Gastrocnemius medialis (tissue), 4 donors: ENCODE measurements around the gene YWHAB. TPM values are rescaled to one million over a fixed set of nuclear protein-coding genes. Genes with fewer than 3 reads are reported as not detected.

Experiments used
- ATAC-seq, 2 donors: fragments of 150-250 bp; one replicate each; pipeline ENCODE4 v1.9.1; 2016
- DNase-seq, 2 donors: peaks; one replicate each; pipeline ENCODE4 v3.0.0-alpha.2; 2019
- H3K27ac ChIP-seq, 4 donors: fragments of 200-600 bp; sonication (generic); 1 replicate in 1 of 4; 2 replicates in 3 of 4; pipeline ENCODE4 v1.5.1; 2016 to 2018; ENCODE audit warnings: mild to moderate bottlenecking in 2 of 4, moderate library complexity in 1 of 4
- H3K27me3 ChIP-seq, 3 donors: fragments of 200-600 bp; sonication (generic) in 2 of 3; 1 replicate in 1 of 3; 2 replicates in 2 of 3; pipeline versions ENCODE4 v1.5.1 to v1.6.0; 2016 to 2019; ENCODE audit warnings: mild to moderate bottlenecking in 1 of 3, moderate library complexity in 1 of 3
- H3K36me3 ChIP-seq, 2 donors: fragments of 200-600 bp; sonication (generic) in 1 of 2; one replicate each; pipeline ENCODE4 v1.5.1; 2017 to 2018
- H3K4me1 ChIP-seq, 2 donors: fragments of 200-600 bp; sonication (generic) in 1 of 2; one replicate each; pipeline ENCODE4 v1.5.1; 2016 to 2017; ENCODE audit warnings: mild to moderate bottlenecking in 2 of 2
- H3K4me3 ChIP-seq, 4 donors: fragments of 200-600 bp; sonication (generic) in 3 of 4; 1 replicate in 1 of 4; 2 replicates in 3 of 4; pipeline ENCODE4 v1.5.1; 2016 to 2019; ENCODE audit warnings: mild to moderate bottlenecking in 2 of 4
- H3K9me3 ChIP-seq, 3 donors: fragments of 200-600 bp; sonication (generic) in 2 of 3; 1 replicate in 1 of 3; 2 replicates in 2 of 3; pipeline ENCODE4 v1.5.1; 2016 to 2019
- CTCF ChIP-seq, 5 experiments: fragments of 450-650 bp in 3 of 5; fragments of 200-600 bp in 2 of 5; sonication (generic) in 2 of 5; IDR thresholded peaks in 4 of 5; conservative IDR thresholded peaks in 1 of 5; 1 replicate in 4 of 5; 2 replicates in 1 of 5; pipeline ENCODE4 v1.5.1; 2016 to 2019; ENCODE audit warnings: antibody characterized with exemption in 5 of 5, mild to moderate bottlenecking in 3 of 5, moderate library complexity in 3 of 5
- POLR2A ChIP-seq, 2 donors: fragments of 450-650 bp; IDR thresholded peaks; one replicate each; pipeline ENCODE4 v1.6.1; 2017; ENCODE audit warnings: antibody characterized with exemption in 2 of 2, mild to moderate bottlenecking in 2 of 2, moderate library complexity in 2 of 2
- in situ Hi-C, 4 donors: fragments of 200-750 bp; cut with MboI; loops; one replicate each; pipeline versions ENCODE4 v1.15.0 to v1.8.0; 2017; ENCODE audit warnings: low sequenced_read_pairs in 4 of 4
- intact Hi-C: fragments of 100-400 bp; cut with DNase I; formaldehyde crosslinking; loops from one replicate; pipeline ENCODE4 v1.15.1; 2023; ENCODE audit warnings: low total_unique reads
- total RNA-seq, 4 donors: library from RNA; depleted of rRNA; stranded (reverse); fragments of >200 nt; gene quantifications; one replicate each; pipeline versions ENCODE4 v1.1.0 to v1.2.3, GENCODE V29; 2016

The YWHAB gene
- total RNA-seq, 4 donors from 2014 or later: 73.2 to 77.9 (median 75.2) TPM

DNA sequence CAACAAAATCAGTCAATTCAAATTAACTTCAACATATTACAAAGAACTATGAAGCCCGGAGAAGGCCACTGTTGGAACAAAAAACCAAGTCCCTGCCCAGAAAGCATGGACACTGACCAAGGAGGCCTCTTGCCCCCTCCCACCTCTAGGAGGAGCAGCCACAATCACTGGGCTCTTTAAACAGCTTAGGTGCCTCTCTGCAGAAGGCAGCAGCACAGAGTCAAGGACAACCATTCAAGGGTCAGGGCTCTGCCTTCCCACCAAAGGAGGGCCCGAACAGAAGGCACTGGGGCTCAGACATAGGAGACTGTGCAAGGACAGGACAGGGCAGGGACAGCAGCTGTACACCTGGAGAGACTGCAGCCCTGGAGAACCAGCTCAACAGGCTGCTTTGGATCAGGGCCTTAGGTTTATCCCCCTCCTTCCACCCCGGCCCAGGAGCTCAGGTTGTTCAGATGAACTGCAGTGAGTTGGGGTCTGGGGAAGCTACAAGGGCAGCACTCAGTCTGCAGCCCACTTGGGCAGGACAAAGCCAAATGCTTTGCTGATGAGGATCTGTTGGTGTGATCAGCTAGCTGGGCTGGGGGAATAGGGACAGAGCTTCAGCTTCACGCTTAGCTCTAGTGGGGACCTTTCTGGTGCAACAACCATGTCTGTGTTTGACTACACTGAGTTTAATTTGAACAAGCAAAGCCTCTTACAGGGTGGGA, 56.9 kb downstream of the YWHAB start:
- in situ Hi-C loops: no loop called here

DNA sequence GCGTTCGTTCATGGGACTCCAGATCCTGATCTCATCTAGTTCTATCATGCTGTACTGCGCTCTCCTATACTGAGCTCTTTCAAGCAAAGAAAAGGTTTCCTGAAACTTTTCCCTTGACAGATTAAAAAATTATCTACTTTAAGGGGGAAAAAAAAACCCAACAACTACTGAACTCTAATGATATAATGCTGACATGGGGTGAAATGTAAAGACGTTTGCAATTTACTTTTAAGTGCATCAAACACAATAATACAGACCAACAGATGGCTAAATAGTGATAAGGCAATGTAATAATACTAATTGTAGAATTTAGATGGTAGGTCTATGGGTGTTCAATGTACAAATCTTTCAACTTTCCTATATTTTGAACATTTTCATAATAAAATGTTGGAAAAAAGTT, 58.3 kb downstream of the YWHAB start:
- H3K9me3 ChIP-seq: no peaks in the 10 kb centered on the region
- intact Hi-C loops: no loop called here
- DNase-seq (no peak), ATAC-seq (no peak)
- H3K4me3 ChIP-seq: no peak overlapping the region
- peaks cover 0 to 4% of the 10 kb centered on the region in 2 donors for H3K4me1 ChIP-seq
- in situ Hi-C loops: no loop called here
- no peak overlapping the region for H3K27ac ChIP-seq
- no peaks in the 10 kb centered on the region for H3K27me3 ChIP-seq
- peaks cover 0 to 58% of the 10 kb centered on the region in 2 donors for H3K36me3 ChIP-seq
- TF ChIP-seq CTCF (IDR thresholded peaks at IDR 0.05 in 4 of 5, conservative IDR thresholded peaks at IDR 0.05 in 1 of 5) (no peak), POLR2A (IDR thresholded peaks at IDR 0.05) (no peak)

More for the DNA sequence above, 56.9 kb downstream of the YWHAB start:
- TF ChIP-seq CTCF (IDR thresholded peaks at IDR 0.05 in 4 of 5, conservative IDR thresholded peaks at IDR 0.05 in 1 of 5) (no peak), POLR2A (IDR thresholded peaks at IDR 0.05) (no peak)
- H3K36me3 ChIP-seq: peaks cover 0 to 44% of the 10 kb centered on the region in 2 donors
- ATAC-seq (no peak), DNase-seq (no peak)
- peaks cover 0 to 4% of the 10 kb centered on the region in 2 donors for H3K4me1 ChIP-seq
- H3K27ac ChIP-seq: no peak overlapping the region
- no peaks in the 10 kb centered on the region for H3K27me3 ChIP-seq
- intact Hi-C loops: no loop called here
- H3K9me3 ChIP-seq: no peaks in the 10 kb centered on the region
- no peak overlapping the region for H3K4me3 ChIP-seq

DNA sequence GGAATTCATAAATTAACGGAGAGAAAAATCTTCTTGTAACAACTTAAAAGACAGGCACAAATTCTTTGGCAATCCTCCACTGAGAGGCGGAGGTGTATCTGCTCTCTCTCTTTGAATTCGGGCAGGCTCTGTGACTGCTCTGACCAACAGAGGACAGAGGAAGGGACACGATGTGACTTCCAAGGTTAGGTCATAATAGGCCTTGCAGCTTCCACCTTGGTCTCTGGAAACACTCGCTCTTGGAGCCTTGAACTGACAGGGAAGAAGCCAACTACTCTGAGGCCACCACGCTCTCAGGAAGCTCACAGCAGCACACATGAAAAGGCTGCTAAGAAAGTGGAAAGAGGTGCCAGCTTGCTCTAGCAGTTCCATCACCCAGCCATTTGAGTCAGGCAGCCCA, 59.8 kb downstream of the YWHAB start:
- peaks cover 0 to 4% of the 10 kb centered on the region in 2 donors for H3K4me1 ChIP-seq
- H3K4me3 ChIP-seq: no peak overlapping the region
- H3K36me3 ChIP-seq: peaks cover 0 to 64% of the 10 kb centered on the region in 2 donors
- TF ChIP-seq POLR2A (IDR thresholded peaks at IDR 0.05): no peak
- intact Hi-C loops: no loop called here
- DNase-seq: no peak
- no peaks in the 10 kb centered on the region for H3K27me3 ChIP-seq
- ATAC-seq: no peak
- H3K27ac ChIP-seq: peak overlapping the region in 1 of 4 donors; percentile 70
- in situ Hi-C loops: no loop called here
- H3K9me3 ChIP-seq: no peaks in the 10 kb centered on the region

DNA sequence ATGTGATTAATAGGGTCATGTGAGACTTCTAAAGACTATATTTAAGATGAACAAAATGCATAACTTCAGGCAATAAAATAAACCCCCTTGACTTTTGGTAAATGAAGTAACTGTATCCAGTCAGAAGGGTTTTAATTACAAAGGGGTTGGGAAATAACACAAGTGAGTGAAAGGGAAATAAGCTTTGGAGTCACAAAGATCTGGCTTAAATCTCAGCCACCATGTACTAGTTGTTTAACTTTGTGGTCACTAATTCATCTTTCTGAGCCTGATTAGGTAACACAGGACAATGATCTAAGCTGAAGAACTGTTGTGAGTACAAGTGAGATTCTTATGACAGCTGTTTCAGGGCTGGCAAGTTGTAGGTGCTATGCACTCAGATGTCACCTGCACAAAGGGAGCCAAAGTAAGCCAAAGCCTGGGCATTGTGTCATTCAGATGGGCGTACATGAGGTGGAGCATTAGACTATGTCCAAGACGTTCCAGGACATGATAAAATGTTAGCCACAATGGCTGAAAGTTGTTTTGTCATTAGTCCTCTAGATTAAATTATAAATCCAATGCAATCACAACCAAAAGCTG, 60.9 kb downstream of the YWHAB start:
- peaks cover 0 to 75% of the 10 kb centered on the region in 2 donors for H3K36me3 ChIP-seq
- no peaks in the 10 kb centered on the region for H3K9me3 ChIP-seq
- intact Hi-C loops: no loop called here
- H3K27ac ChIP-seq: peak overlapping the region; percentile 52 to 70 (median 54)
- ATAC-seq (peak; percentile 92 to 97), DNase-seq (peak; percentile 45 to 57)
- in situ Hi-C loops: no loop called here
- peak in 1 of 5 experiments; percentile 2 for TF ChIP-seq CTCF (IDR thresholded peaks at IDR 0.05 in 4 of 5, conservative IDR thresholded peaks at IDR 0.05 in 1 of 5)
- TF ChIP-seq POLR2A (IDR thresholded peaks at IDR 0.05): no peak
- no peak overlapping the region for H3K4me3 ChIP-seq
- no peaks in the 10 kb centered on the region for H3K27me3 ChIP-seq
- H3K4me1 ChIP-seq: peaks cover 0 to 4% of the 10 kb centered on the region in 2 donors

DNA sequence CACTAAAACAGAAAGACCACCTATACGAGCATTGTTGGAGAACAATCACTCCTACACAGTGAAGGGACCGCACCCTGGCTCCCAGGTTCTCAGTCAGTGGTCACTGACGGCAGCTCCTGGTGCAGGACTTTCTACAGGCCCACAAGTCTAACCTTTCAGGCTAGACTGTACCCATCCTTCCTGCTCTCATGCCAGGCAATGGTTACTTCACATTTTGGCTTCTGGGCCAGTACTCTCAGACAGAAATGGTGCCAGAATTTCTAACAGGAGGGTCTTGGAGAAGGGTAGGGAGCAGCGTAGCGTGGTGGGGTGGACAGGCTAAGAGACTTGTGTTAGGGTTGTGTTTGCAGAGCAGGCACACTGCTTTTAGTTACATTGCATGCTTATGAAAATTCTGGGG, 62.6 kb downstream of the YWHAB start:
- no peak overlapping the region for H3K27ac ChIP-seq
- no peak for DNase-seq
- intact Hi-C loops (no loop called here), in situ Hi-C loops (no loop called here)
- no peak for ATAC-seq
- no peak overlapping the region for H3K4me3 ChIP-seq
- H3K9me3 ChIP-seq: no peaks in the 10 kb centered on the region
- peaks cover 0 to 76% of the 10 kb centered on the region in 2 donors for H3K36me3 ChIP-seq
- no peak for TF ChIP-seq POLR2A (IDR thresholded peaks at IDR 0.05)
- TF ChIP-seq CTCF (IDR thresholded peaks at IDR 0.05 in 4 of 5, conservative IDR thresholded peaks at IDR 0.05 in 1 of 5): no peak
- peaks cover 0 to 4% of the 10 kb centered on the region in 2 donors for H3K4me1 ChIP-seq
- H3K27me3 ChIP-seq: no peaks in the 10 kb centered on the region
